ENCODE results near the gene DAB2IP. TPM values are rescaled to one million over a fixed set of nuclear protein-coding genes. Genes with fewer than 3 reads are reported as not detected.
A peak's percentile ranks its signal among the peaks of the same experiment; 100 is the strongest.
"Not testable (repeated sequence)": the region's sequence is repeated elsewhere in the genome, so short reads cannot be mapped to it uniquely, and the experiment has no call there.

Gene DAB2IP
- total RNA-seq, 3 donors from 2014 or later = 109 to 157 (median 111) TPM

DNA sequence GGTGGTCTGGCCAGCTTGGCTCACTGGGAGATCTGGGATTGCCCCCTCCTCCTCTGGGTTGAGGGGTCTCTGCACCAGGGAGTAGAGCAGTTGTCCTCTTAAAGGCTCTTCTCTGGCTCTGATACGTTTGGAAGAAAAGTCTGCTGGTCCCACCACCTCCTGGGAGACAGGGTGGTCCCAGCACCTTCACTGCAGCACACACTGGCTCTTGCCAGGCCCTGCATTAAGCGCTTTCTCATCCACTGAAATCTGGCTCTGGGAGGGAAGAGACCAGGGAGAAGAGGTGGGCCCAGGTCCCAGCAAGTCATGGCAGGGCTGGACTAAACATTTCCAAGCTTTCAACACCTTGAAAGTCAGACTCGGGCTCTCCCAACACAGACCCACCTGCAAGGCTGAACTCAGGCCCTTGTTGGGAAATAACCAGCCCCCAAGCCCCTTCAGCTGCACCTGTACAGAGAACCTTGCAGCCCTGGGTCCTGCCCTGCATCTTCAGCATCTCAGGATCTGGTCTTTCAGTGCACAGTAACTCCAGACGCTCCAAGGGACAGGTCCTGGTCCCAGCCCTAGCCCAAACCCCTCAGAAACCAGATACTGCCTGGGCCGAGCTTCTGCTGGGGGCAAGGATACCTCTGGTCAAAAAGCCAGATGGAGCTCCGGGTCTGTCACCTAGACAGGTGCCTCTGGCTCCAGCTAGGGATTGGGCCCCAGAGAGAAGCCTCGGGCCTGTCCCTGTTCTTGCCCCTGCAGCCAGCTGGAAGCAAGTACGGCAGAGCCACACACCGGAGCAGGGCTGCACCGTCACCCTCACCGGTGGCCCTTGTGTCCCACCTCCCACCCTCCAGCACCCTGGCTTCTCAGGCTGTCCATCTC, 134.5 kb downstream of the DAB2IP start:
- TF ChIP-seq, protein P1, sequence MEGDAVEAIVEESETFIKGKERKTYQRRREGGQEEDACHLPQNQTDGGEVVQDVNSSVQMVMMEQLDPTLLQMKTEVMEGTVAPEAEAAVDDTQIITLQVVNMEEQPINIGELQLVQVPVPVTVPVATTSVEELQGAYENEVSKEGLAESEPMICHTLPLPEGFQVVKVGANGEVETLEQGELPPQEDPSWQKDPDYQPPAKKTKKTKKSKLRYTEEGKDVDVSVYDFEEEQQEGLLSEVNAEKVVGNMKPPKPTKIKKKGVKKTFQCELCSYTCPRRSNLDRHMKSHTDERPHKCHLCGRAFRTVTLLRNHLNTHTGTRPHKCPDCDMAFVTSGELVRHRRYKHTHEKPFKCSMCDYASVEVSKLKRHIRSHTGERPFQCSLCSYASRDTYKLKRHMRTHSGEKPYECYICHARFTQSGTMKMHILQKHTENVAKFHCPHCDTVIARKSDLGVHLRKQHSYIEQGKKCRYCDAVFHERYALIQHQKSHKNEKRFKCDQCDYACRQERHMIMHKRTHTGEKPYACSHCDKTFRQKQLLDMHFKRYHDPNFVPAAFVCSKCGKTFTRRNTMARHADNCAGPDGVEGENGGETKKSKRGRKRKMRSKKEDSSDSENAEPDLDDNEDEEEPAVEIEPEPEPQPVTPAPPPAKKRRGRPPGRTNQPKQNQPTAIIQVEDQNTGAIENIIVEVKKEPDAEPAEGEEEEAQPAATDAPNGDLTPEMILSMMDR (IDR thresholded peaks at IDR 0.05) = no peak
- no peak for DNase-seq
- Histone ChIP-seq H3K36me3 (ENCODE audit: low read depth) (peaks cover 6% of the 10 kb centered on the region), H3K4me3 (no peak overlapping the region), H3K9me3 (no peaks in the 10 kb centered on the region), H3K4me1 (ENCODE audit: low read depth) (no peaks in the 10 kb centered on the region)
- ATAC-seq = peak; percentile 16
- intact Hi-C loops (cut with DNase I, micrococcal nuclease) = no loop called here

DNA sequence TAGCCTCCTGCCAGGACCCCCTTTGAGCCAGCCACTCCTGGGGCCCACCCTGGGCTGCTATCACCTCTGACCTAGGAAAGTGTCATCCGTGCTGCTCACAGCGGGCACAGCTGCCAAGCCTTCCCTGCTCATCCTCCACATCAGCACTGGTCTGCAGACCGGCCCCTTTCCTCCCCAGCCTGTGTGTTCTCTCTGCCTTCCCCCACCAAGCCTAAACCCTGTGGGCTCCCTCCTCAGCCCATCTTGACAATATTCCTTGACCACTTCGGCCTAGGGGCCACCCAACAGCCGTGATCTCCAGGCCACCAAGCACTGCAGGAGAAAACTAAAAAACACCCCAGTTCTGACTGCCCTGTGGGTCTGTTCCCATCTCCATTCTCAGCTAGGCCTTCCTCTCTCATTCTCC, 135.1 kb downstream of the DAB2IP start:
- H3K9me3 ChIP-seq = no peaks in the 10 kb centered on the region
- TF ChIP-seq, protein P1 (IDR thresholded peaks at IDR 0.05) = no peak
- no peak for DNase-seq
- peaks cover 6% of the 10 kb centered on the region for H3K36me3 ChIP-seq (ENCODE audit: low read depth)
- intact Hi-C loops (cut with DNase I, micrococcal nuclease) = no loop called here
- H3K4me1 ChIP-seq (ENCODE audit: low read depth) = no peaks in the 10 kb centered on the region
- no peak overlapping the region for H3K4me3 ChIP-seq
- ATAC-seq = peak; percentile 10

DNA sequence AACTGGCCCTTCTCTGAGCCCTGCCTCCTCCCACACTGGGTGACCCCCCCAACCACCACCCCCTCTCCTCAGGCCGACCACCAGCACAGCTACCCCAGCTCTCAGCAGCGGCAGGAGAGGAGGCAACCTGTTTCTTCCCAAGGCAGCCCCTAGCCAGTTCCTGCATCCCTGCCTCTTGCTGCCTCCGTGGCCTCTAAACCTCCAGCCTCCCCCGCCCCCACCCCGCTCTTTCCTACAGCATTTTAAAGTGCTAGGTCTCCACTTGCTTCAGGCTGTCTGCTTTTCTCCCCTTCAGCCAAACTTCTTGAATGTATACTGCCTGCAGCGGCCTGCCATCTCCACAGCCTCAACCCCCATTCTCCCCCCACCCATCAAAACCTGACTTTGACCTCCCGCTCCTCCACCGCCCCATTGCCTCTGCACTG, 135.6 kb downstream of the DAB2IP start:
- ATAC-seq = no peak
- Histone ChIP-seq H3K9me3 (no peaks in the 10 kb centered on the region), H3K36me3 (ENCODE audit: low read depth) (peaks cover 3% of the 10 kb centered on the region), H3K4me1 (ENCODE audit: low read depth) (no peaks in the 10 kb centered on the region), H3K4me3 (no peak overlapping the region)
- intact Hi-C loops (cut with DNase I, micrococcal nuclease) = no loop called here
- no peak for DNase-seq
- TF ChIP-seq, protein P1 (IDR thresholded peaks at IDR 0.05) = no peak

DNA sequence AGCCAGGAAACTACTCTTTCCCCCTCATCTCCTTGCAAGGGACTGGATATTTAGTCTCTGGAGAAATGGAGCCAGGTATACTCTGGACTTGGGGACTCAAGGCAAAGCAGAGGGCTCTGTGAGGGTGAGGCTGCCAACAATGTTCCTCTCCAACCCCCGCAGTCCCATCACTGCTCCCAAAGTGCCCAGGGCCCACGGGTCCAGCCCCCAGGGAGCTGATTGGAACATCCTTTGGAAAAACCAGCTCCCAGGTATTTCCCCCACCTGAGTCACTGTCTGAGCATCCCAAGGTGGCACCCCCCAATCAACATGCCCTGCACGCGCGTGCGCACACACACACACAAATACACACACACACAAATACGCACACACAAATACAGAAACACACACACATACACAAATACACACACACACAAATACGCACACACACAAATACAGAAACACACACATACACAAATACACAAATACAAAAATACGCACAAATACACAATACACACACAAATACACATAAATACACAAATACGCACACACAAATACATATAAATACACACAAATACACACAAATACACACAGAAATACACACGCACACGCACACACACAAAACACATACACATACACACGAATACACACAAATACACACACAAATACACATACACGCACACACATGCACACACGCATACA, 137.4 kb downstream of the DAB2IP start:
- no peak overlapping the region for H3K4me3 ChIP-seq
- intact Hi-C loops (cut with DNase I, micrococcal nuclease) = no loop called here
- no peaks in the 10 kb centered on the region for H3K36me3 ChIP-seq (ENCODE audit: low read depth)
- ATAC-seq (no peak), DNase-seq (no peak)
- TF ChIP-seq, protein P1 (IDR thresholded peaks at IDR 0.05) = no peak
- no peaks in the 10 kb centered on the region for H3K9me3 ChIP-seq
- H3K4me1 ChIP-seq (ENCODE audit: low read depth) = no peaks in the 10 kb centered on the region

DNA sequence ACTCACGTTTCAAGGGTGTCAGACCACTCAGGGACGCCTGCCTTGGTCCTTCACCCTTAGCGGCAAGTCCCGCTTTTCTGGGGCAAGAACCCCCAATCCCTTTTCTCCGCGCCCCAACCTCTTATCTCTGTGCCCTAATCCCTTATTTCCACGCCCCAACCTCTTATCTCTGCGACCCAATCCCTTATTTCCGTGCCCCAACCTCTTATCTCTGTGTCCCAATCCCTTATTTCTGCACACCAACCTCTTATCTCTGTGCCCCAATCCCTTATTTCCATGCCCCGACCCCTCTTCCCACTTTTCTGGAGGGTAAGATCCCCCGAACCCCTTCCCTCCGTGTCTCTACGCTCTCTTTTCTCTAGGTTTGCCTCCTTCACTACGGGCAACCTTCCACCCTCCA, 139.4 kb downstream of the DAB2IP start:
- intact Hi-C loops (cut with DNase I, micrococcal nuclease) = no loop called here
- no peak for DNase-seq
- Histone ChIP-seq H3K9me3 (no peaks in the 10 kb centered on the region), H3K36me3 (ENCODE audit: low read depth) (no peaks in the 10 kb centered on the region), H3K4me3 (no peak overlapping the region), H3K4me1 (ENCODE audit: low read depth) (no peaks in the 10 kb centered on the region)
- ATAC-seq = no peak
- TF ChIP-seq, protein P1 (IDR thresholded peaks at IDR 0.05) = no peak

DNA sequence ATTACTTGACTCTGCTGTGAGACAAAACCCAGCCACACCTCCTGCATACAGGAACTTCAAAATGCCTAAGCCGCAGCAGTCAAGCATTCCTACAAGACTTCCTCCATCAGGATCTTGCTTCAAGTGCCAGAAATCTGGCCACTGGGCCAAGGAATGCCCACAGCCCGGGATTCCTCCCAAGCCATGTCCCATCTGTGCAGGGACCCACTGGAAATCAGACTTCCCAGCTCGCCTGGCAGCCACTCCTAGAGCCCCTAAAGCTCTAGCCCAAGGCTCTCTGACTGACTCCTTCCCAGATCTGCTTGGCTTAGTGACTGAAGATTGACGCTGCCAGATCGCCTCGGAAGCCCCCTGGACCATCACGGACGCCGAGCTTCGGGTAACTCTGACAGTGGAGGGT, 141.0 kb downstream of the DAB2IP start:
- ATAC-seq; H3K4me1 ChIP-seq (ENCODE audit: low read depth); H3K4me3 ChIP-seq; DNase-seq; H3K9me3 ChIP-seq; H3K36me3 ChIP-seq (ENCODE audit: low read depth); intact Hi-C loops (cut with DNase I, micrococcal nuclease): not testable (repeated sequence)

DNA sequence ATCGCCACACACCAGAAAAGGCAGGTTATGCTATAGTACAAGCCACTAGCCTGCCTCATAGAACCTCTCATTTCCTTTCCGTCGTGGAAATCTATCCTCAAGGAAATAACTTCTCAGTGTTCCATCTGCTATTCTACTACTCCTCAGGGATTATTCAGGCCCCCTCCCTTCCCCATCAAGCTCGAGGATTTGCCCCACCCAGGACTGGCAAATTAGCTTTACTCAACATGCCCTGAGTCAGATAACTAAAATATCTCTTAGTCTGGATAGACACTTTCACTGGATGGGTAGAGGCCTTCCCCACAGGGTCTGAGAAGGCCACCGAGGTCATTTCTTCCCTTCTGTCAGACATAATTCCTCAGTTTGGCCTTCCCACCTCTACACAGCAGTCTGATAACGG, 142.9 kb downstream of the DAB2IP start:
- ATAC-seq; H3K4me1 ChIP-seq (ENCODE audit: low read depth); DNase-seq; intact Hi-C loops (cut with DNase I, micrococcal nuclease); H3K9me3 ChIP-seq; H3K4me3 ChIP-seq; H3K36me3 ChIP-seq (ENCODE audit: low read depth): not testable (repeated sequence)
